SK-N-SH (cell line): ENCODE results near the gene DSTN.

Experiments used
- MEF2A ChIP-seq: IDR thresholded peaks from 2 replicates; pipeline ENCODE4 v1.4.0; 2012; ENCODE audit warnings: low read depth, borderline replicate concordance
- POLR2AphosphoS5 ChIP-seq: IDR thresholded peaks from 2 replicates; pipeline ENCODE4 v1.6.1; 2012; ENCODE audit warnings: low read depth, low read length
- RAD21 ChIP-seq: IDR thresholded peaks from 2 replicates; pipeline ENCODE4 v1.6.1; 2012; ENCODE audit warnings: mild to moderate bottlenecking, low read length
- SMC3 ChIP-seq: IDR thresholded peaks from 2 replicates; pipeline ENCODE4 v1.6.1; 2012; ENCODE audit warnings: low read depth, low read length, improper control_type of control experiment
- TF ChIP-seq, protein P1 (sequence below): fragments of 200-600 bp; sonication (generic); IDR thresholded peaks from 2 replicates; pipeline ENCODE4 v1.6.1; 2017; ENCODE audit warnings: antibody characterized with exemption, mild to moderate bottlenecking, moderate library complexity
- TF ChIP-seq, protein P2 (sequence below): IDR thresholded peaks from 2 replicates; pipeline ENCODE4; 2012
- TF ChIP-seq, protein P3 (sequence below): IDR thresholded peaks from 2 replicates; pipeline ENCODE4 v1.4.0; 2012; ENCODE audit warnings: low read depth, borderline replicate concordance

DNA sequence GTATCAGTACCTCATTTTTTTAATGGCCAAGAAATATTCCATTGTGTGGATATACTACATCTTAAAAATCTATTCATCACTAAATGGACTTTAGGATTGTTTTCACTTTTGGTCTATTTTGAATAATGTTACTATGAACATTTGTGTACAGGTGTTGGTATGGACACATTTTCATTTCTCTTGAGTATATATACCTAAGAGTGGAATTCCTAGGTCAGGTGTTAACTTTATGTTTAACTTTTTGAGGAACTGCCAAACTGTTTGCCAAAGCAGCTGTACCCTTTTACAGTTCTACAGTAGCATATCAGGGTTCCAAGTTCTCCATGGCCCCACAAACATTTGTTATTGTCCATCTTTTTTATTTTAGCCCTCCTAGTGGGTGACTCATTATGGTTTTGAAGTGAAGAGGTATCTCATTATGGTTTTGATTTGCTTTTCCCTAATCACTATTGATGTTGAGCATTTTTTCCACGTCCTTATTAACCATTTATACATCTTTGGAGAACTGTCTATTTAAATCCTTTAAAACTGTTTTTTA lies 28.2 kb downstream of the DSTN start:
- TF ChIP-seq, protein P1, sequence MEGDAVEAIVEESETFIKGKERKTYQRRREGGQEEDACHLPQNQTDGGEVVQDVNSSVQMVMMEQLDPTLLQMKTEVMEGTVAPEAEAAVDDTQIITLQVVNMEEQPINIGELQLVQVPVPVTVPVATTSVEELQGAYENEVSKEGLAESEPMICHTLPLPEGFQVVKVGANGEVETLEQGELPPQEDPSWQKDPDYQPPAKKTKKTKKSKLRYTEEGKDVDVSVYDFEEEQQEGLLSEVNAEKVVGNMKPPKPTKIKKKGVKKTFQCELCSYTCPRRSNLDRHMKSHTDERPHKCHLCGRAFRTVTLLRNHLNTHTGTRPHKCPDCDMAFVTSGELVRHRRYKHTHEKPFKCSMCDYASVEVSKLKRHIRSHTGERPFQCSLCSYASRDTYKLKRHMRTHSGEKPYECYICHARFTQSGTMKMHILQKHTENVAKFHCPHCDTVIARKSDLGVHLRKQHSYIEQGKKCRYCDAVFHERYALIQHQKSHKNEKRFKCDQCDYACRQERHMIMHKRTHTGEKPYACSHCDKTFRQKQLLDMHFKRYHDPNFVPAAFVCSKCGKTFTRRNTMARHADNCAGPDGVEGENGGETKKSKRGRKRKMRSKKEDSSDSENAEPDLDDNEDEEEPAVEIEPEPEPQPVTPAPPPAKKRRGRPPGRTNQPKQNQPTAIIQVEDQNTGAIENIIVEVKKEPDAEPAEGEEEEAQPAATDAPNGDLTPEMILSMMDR = no peak
- TF ChIP-seq, protein P2, sequence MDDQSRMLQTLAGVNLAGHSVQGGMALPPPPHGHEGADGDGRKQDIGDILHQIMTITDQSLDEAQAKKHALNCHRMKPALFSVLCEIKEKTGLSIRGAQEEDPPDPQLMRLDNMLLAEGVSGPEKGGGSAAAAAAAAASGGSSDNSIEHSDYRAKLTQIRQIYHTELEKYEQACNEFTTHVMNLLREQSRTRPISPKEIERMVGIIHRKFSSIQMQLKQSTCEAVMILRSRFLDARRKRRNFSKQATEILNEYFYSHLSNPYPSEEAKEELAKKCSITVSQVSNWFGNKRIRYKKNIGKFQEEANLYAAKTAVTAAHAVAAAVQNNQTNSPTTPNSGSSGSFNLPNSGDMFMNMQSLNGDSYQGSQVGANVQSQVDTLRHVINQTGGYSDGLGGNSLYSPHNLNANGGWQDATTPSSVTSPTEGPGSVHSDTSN = no peak
- no peak for TF ChIP-seq RAD21
- TF ChIP-seq SMC3 = no peak
- TF ChIP-seq, protein P3, sequence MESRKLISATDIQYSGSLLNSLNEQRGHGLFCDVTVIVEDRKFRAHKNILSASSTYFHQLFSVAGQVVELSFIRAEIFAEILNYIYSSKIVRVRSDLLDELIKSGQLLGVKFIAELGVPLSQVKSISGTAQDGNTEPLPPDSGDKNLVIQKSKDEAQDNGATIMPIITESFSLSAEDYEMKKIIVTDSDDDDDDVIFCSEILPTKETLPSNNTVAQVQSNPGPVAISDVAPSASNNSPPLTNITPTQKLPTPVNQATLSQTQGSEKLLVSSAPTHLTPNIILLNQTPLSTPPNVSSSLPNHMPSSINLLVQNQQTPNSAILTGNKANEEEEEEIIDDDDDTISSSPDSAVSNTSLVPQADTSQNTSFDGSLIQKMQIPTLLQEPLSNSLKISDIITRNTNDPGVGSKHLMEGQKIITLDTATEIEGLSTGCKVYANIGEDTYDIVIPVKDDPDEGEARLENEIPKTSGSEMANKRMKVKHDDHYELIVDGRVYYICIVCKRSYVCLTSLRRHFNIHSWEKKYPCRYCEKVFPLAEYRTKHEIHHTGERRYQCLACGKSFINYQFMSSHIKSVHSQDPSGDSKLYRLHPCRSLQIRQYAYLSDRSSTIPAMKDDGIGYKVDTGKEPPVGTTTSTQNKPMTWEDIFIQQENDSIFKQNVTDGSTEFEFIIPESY = no peak
- TF ChIP-seq MEF2A = no peak
- TF ChIP-seq POLR2AphosphoS5 = no peak
